Anterior cingulate cortex (tissue), 58 donors: ENCODE measurements around the gene HPS1.

Experiments used
- DNase-seq, 58 donors: peaks; one replicate each; lab custom pipeline; 2025; lab: John Stamatoyannopoulos, UW

The HPS1 gene

DNA sequence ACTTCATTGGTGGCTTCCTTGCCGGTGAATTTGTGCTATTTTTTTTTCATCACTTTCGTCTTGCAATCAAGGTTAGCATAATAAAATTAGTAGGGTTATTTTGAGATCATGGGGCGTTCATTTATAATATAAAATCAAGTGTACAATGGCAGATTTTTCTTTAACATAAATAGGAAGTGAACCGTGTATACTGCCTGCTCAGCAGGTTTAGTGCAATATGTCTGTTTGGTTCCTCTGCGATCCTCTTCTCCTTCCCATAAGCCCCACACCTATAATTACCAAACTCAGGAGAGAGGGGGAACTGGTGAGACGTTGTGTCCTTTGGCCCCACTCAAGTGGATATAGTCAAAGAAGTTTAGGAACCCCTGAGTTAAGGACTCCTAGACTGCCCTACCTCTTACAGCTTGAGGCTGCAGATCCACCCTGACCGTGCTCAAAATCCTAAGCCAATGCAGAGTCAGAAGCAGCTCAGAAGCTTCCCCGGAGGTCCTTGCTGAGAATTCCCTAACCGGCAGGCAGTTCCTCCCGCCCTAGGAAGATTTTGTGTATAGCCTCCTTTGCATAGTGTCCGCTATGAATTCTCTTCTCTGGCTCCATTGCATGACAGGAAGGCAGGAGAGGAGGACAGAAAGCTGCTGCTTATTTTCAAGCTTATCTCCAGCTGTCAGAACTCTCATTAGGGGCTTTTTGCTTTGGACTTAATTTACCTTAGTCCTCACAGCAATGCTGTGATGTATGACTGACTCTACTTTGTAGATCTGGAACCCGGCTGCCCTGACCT is 73.3 kb downstream of the HPS1 start:
- DNase-seq, result no peak

GRCh38 chr10:98370831-98371820 is 75.6 kb downstream of the HPS1 start:
- DNase-seq, result no peak

GRCh38 chr10:98369801-98370200 is 76.9 kb downstream of the HPS1 start:
- DNase-seq, result no peak

DNA sequence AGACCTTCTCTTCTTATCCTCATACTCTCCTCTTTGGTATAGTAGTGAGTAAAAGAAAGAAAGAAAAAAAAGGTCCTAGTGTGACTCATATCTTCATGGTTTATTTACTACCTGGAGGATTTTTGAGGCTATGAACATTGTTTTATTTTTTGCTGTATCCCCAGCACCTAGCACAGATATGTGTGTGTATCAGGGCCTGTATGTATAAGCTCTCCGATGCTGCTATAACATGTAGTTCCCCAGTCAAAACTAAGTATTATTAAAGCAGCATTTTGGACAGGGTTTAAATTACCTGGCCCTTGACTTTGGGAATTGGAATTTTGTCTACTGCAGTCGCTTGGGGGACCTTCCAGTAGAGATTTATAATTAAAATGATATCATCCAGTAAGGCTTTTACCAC is 78.1 kb downstream of the HPS1 start:
- DNase-seq, result no peak

- DNase-seq, result peak in 48 of 58 donors; percentile 14 to 69 (median 39)
Measured at GRCh38 chr10:98367604-98368451, 78.9 kb downstream of the HPS1 start.
